Neural cell (in vitro differentiated cells): ENCODE data around the gene CFB.

Experiments
- EP300 ChIP-seq: fragments of 450-650 bp; conservative IDR thresholded peaks from 2 replicates; pipeline ENCODE4 v1.6.1; 2014; ENCODE audit warnings: antibody characterized with exemption, mild to moderate bottlenecking, moderate library complexity; ENCODE audit not compliant: poor library complexity, severe bottlenecking
- EZH2 ChIP-seq: fragments of 200-600, 300-800 bp; shearing (Covaris generic), sonication (generic); IDR thresholded peaks from 2 replicates; pipeline ENCODE4 v1.6.1; 2014; ENCODE audit warnings: antibody characterized with exemption, low read length, borderline replicate concordance, mild to moderate bottlenecking; ENCODE audit not compliant: insufficient read depth, poor library complexity, severe bottlenecking
- POLR2AphosphoS5 ChIP-seq: IDR thresholded peaks from 2 replicates; pipeline ENCODE4 v1.6.1; 2012
- RAD21 ChIP-seq: fragments of 450-650 bp; conservative IDR thresholded peaks from 2 replicates; pipeline ENCODE4 v1.6.1; 2014; ENCODE audit warnings: antibody characterized with exemption, mild to moderate bottlenecking, moderate library complexity
- TF ChIP-seq, protein P1 (sequence below): fragments of 450-650 bp; IDR thresholded peaks from 2 replicates; pipeline ENCODE4 v1.5.1; 2014; ENCODE audit warnings: antibody characterized with exemption, mild to moderate bottlenecking, moderate library complexity; ENCODE audit not compliant: poor library complexity, severe bottlenecking

DNA sequence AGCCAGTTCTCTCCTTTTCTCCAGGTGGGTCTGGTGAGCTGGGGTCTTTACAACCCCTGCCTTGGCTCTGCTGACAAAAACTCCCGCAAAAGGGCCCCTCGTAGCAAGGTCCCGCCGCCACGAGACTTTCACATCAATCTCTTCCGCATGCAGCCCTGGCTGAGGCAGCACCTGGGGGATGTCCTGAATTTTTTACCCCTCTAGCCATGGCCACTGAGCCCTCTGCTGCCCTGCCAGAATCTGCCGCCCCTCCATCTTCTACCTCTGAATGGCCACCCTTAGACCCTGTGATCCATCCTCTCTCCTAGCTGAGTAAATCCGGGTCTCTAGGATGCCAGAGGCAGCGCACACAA is 765 bp upstream of the CFB start:
- TF ChIP-seq POLR2AphosphoS5 (no peak), EZH2 (no peak), EP300 (no peak), RAD21 (no peak)
- TF ChIP-seq, protein P1, sequence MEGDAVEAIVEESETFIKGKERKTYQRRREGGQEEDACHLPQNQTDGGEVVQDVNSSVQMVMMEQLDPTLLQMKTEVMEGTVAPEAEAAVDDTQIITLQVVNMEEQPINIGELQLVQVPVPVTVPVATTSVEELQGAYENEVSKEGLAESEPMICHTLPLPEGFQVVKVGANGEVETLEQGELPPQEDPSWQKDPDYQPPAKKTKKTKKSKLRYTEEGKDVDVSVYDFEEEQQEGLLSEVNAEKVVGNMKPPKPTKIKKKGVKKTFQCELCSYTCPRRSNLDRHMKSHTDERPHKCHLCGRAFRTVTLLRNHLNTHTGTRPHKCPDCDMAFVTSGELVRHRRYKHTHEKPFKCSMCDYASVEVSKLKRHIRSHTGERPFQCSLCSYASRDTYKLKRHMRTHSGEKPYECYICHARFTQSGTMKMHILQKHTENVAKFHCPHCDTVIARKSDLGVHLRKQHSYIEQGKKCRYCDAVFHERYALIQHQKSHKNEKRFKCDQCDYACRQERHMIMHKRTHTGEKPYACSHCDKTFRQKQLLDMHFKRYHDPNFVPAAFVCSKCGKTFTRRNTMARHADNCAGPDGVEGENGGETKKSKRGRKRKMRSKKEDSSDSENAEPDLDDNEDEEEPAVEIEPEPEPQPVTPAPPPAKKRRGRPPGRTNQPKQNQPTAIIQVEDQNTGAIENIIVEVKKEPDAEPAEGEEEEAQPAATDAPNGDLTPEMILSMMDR = no peak
